RCC 7860 (cell line): ENCODE data around the gene ZNF200.
"Not testable (repeated sequence)": the region's sequence is repeated elsewhere in the genome, so short reads cannot be mapped to it uniquely, and the experiment has no call there.

Source experiments
- DNase-seq: peaks from one replicate; pipeline ENCODE4 v3.0.0-alpha.2; 2015; ENCODE audit warnings: low spot score
- FAIRE-seq: peaks from 2 replicates; lab custom pipeline; 2012; peaks lifted over from hg19 to GRCh38; lab: Jason Lieb, UNC

ZNF200 gene

GRCh38 chr16:3234857-3235561 is at the start of gene ZNF200:
ZNF200 (minus strand) TSS chr16:3235158; CDS start chr16:3233755, 1,403 bp downstream.
- DNase-seq: peak; percentile 84
- no peak for FAIRE-seq

DNA sequence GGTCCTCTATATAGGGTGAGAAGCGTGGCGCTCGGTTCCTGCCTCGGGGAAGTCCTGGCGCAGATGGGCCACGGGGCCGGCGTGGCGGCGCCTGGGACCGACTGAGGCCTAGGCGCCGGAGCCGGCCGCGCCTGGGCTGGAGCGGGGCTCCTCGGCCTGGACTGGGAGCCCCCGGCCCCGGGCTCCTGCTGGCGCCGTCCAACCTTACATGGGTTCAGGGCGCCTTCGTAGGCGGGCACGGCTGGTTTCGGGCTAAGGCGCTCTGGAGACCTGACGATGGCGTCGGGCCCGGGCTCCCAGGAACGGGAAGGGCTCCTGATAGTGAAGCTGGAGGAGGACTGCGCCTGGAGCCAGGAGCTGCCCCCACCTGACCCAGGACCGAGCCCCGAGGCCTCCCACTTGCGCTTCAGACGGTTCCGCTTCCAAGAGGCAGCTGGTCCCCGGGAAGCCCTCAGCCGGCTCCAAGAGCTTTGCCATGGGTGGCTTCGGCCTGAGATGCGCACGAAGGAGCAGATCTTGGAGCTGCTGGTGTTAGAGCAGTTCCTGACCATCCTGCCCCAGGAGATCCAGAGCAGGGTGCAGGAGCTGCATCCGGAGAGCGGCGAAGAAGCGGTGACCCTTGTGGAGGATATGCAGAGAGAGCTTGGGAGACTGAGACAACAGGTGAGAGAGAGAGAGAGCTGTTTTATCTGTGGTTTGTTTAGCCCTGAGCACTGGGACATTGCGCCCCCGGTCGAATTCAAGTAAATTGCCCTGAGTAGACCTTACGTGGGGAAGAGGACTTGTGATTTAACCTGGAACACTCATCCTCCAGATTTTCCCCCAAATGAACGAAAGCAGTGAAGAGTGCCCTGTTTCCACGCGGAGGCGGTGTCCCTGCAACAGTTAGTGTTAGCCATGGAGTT is 48.8 kb upstream of the ZNF200 start:
- DNase-seq: no peak
- no peak for FAIRE-seq

DNA sequence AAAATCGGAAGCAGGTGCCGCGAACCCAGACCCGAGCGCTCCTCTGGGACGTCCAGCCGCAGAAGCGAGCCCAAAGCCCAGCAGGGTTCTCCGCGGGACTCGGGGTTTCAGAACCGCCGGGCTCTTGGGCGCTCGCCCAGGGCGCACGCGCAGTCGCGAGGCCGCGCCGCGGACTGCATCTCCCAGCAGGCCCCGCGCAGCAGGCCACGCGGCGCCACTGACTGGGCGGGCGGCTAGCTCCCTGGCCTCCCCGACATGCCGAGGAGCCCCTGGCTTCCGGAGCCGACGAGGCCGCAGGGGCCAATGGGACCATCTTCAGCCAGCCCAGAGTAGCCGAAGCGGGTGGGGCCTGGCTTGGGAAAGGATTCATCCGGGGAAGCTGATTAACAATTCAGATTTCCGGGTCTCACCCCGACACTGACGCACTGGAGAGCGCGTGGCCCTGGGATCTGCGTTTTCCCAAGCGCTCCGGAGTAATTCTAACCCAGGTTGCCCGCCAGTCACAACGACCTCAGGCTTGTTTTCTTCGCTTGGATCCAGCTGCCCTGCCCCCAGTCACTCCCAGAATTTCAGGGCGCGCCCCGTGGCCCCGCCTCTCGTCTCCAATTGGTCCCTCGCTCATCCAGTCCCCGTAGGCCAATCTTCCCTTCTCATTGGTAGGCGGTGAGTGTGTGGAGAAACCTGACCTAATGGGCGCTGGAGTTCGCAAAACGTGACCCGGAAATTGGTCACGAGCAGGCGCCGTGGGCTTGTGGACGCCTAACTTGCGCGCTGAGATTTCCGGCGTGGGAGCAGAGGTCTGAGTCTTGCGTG is 48.0 kb upstream of the ZNF200 start, which contains the start of gene ZNF263:
Gene ZNF263 (plus strand): TSS at position 762 of the 813 bp plus-strand sequence. CDS start 328 bp downstream, outside the sequence.
- FAIRE-seq: peak; percentile 85
- DNase-seq: peak; percentile 93

- no peak for DNase-seq
- no peak for FAIRE-seq
These were observed 47.3 kb upstream of the ZNF200 start for GRCh38 chr16:3282103-3282729.

DNA sequence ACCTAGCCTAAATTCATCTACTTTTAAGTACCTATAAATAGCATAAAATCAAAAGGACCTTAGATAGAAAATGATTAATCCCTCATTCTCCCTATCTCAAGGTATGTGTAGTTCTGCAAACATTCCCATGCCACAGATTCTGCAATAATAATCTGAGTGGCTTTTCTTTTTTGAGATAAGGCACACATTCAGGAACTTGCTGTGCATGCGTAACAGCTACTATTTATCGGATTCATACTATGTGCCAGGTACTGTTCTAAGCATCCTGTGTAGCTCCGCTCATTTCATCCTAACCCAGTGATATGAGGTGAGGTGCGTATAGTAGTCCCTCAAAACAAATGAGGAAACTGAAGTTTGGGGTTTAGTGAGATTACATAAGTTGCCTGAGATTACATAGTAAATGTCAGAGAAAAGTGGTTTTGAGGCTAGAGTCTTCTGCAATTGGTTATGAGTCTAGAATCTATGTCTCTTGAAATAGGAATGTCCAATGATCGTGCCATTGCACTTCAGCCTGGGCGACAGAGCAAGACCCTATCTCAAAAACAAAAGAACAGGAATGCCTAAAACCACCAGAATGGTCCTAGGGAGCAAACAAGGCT is 46.4 kb upstream of the ZNF200 start:
- FAIRE-seq (no peak), DNase-seq (no peak)

DNA sequence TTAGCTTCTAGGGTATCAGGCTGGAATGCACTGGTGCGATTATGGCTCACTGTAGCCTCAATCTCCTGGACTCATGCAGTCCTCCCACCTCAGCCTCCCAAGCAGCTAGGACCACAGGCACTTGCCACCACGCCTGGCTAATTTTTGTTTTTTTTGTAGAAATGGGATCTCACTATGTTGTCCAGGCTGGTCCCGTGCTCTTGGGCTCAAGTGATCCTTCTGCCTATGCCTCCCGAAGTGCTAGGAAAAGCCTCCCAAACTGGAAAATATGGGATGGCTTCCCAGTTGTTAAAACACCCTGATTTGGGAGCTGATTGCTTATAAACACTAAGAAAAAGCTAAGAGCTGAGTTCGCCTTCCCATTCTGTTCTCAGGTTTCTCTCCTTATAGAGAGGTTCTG is 41.7 kb upstream of the ZNF200 start:
- no peak for FAIRE-seq
- DNase-seq: no peak

- DNase-seq (no peak), FAIRE-seq (no peak)
These were observed 40.0 kb upstream of the ZNF200 start for GRCh38 chr16:3274947-3275346.

DNA sequence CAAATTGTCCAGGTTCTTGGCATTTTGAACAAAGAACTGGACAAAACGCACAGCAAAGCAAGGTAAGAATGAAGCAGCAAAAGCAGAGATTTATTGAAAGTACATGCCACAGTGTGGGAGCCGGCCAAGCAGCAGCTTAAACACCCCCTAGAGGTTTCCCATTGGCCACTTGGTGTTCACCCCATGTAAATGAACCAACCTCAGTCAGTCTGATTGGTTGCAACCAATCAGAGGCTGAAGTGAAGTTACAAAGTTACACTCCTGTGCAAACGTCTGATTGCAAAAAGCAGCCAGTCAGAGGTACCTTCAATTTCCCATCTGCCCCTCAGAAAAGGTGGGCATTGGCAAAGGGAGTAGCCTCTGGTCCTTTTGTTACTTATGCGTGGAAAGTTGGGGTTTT is 39.5 kb upstream of the ZNF200 start:
- DNase-seq (no peak), FAIRE-seq (no peak)

GRCh38 chr16:3271281-3271680 is 36.3 kb upstream of the ZNF200 start:
- DNase-seq, FAIRE-seq: not testable (repeated sequence)

DNA sequence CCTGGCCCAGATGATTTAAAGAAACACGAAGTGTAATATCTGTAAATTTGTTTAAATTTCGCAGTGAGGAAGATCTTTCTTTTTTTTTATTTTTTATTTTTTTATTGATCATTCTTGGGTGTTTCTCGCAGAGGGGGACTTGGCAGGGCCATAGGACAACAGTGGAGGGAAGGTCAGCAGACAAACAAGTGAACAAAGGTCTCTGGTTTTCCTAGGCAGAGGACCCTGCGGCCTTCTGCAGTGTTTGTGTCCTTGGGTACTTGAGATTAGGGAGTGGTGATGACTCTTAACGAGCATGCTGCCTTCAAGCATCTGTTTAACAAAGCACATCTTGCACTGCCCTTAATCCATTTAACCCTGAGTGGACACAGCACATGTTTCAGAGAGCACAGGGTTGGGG is 35.8 kb upstream of the ZNF200 start:
- FAIRE-seq, DNase-seq: not testable (repeated sequence)

DNA sequence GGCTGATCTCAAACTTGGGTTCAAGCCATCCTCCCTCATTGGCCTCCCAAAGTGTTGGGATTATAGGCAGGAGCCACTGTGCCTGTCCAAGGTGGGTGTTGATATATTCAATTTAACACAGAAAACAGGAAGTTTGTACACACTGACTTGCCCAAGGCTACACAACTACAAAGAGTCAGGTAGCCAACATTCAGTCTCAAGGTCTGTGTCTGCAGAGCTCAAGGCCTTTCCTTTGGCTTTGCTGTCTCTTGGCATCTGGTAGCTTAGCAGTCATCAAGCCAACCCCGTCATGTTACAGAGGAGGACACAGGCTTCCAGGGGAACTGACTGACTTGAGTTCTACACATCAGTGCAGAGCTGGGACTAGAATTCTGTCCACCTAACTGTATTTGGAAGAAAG is 33.3 kb upstream of the ZNF200 start:
- FAIRE-seq (no peak), DNase-seq (no peak)

DNA sequence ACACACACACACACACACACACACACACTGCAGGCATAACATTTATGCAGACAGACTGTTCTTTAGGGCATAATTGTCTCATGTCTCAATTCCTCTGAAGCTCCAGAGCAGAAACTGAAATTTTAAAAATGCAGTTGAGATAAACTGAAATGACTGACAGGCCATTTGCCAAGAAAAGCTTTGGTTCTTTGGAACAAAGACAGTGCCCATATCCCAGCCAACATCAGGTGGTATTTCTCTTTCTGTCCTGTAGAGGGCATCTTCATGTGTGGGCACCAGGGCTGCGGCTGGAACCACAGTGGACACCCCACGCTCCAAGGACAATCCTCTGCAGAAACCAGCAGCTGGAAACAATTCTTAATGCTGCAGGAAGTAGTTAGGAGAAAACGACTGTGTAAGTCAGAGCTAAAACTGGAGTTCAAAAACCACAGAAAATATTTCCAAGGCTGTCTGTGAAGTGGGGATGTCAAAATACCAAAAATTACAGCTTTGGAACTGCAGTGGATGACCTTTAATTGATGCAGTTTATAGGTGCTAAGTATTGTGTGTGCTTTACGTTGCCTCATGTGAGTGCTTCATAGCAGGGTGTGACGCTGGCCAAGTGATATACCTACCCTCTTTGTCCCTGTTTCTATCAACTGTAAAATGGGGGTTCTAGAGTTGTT is 32.0 kb upstream of the ZNF200 start:
- peak; percentile 25 for DNase-seq
- no peak for FAIRE-seq

DNA sequence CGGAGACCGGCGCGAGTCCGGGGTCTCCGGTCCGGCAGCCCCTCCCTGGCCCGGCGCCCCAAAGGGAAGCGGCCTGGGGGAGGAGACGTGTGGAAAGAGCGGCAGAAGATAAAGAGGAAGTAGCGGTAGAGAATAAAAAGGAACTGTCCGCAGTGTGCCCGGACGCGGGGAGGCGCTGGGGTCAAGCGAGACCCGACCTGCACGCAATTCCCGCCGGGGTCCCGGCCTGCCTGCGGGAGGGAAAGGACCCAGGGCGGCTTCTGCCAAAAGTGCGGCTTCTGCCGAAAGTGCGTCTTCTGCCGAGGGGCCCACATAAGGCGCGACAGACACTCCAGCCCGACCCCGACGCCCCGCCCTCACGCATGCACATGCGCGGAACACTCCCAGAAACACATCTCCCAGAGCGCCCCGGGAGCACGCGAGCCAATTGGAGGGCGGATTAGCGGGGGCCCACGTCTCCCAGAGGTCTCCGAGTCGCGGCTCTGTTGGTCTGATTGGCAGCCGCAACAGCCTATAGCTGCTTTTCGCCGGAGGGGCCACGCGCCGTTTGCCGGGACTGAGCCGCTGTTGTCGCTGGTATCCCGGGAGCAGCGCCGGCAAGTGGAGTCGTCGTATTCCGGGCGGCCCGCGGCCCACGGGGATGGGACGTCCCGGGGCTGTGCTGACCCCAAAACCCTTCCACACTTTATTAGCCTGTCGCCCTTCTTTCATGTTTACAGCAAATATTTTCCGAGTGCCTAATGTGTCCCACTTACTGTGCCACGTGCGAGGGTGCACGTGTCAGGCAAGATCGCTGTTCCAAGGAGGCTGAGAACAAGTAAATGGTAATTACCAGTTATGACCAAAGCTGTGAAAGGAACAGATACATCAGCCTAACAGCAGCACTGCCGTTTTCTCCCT is 29.4 kb upstream of the ZNF200 start:
- FAIRE-seq: peak; percentile 78

GRCh38 chr16:3262517-3262916 is 27.6 kb upstream of the ZNF200 start:
- DNase-seq: no peak
- FAIRE-seq: no peak

More for the DNA sequence above, 29.4 kb upstream of the ZNF200 start:
- peak; percentile 96 for DNase-seq

GRCh38 chr16:3259836-3260235 is 24.9 kb upstream of the ZNF200 start:
- DNase-seq (no peak), FAIRE-seq (no peak)

DNA sequence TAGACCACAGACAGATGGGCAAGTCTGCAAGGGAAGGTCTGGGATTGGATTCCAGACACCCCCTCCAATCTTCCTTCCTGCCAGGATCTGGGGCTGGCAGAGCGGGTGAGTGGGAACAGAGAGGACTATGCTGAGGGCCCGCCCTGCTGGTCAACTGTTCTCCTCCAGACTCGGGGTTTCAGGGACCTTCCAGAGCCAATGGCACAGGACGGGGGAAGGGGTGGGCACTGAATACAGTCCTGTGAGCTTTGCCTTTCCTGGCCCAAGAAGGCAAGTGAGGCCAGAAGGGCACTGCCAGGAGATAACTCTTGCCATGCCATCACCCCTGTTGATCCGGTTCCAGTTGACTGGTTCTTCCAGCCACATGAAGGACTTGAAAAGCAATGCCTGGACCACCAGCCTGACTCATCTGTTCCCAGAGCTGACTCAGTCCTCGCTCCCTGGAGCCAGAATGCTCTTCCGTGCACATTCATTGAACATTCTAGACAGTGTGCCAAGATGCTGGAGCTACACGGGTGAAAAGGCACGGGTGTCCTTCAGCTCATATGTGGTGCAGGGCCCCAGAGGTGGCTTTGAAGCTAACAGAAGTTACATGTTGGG is 22.0 kb upstream of the ZNF200 start:
- DNase-seq: peak; percentile 96
- peak; percentile 98 for FAIRE-seq

DNA sequence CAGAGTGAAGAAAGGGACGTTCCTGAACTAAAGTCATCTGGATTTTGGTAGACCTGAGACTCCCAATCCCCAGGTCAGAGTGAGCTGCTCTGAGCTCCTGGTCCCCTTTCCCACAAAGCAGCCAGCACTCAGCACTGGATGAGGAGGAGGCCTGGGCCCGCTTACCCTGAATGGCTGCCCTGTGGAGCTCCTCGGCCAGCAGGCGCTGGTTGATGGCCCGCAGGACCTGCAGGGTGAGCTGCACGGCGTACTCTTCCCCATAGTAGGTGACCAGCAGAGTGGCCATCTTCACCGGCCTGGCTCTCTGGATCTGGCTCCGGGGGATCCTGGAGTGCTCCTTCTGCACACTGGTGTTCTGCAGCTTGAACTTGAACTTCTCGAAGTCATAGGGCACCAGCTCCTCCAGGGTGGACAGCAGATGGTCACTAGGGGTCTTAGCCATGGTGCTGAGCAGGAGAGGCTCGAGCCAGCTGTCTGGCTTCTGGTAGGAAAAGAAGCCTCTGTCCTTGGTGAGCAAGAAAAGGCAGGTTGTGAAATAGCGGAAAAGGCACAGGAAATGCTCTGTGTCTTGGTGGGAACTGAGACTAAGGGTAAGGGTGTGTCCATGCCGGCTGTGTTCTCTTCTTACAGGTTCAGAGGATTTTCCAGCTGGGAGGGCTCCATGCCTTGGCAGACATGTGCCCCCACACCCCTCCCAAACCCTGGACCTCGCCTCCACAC is 21.3 kb upstream of the ZNF200 start, which contains the start of gene MEFV:
Gene MEFV (minus strand): TSS at position 488 of the 720 bp plus-strand sequence. CDS start 46 bp downstream, at position 442.
- FAIRE-seq (no peak), DNase-seq (peak; percentile 53)
